ENCODE results near the gene DARS1.

The DARS1 gene

DNA sequence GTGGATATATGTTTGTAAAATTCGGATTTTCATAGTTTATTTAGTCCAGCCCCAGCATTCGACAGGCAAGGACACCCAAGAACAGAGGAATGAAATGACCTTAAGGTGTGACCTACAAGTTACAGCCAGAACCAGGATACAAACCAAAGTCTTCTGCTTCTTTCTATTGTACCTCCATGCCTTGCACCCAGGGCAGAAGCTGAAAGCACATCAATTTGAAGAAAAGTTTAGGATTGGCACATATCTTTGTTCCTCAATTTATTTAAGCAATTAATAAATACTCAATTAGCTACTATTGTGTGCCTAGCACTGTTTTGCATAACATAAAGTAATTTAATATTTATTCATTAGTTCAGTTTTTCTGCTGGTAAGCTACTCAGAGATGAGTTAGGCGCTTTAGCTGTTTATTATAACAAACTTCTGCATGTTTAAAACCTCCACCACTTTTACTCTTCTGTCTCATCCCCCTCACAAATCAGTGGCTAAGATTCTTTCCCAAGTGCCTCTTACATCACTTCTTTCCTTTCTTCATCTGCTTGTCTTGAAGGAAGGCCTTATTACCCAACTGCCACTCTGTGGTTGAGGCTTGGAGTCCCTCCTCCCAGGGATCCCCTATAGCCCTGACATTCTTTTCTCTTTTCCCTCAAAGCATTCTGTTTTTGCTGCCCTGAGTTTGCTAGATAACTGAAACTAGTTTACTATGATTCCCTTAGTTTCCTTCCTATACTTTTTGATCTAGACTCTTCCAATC lies 37.1 kb upstream of the DARS1 start:
- no peak overlapping the region for H3K4me3 ChIP-seq (ENCODE audit: low read length)
- TF ChIP-seq ZNF274 (IDR thresholded peaks at IDR 0.05; ENCODE audit: low read depth, low read length), result no peak

DNA sequence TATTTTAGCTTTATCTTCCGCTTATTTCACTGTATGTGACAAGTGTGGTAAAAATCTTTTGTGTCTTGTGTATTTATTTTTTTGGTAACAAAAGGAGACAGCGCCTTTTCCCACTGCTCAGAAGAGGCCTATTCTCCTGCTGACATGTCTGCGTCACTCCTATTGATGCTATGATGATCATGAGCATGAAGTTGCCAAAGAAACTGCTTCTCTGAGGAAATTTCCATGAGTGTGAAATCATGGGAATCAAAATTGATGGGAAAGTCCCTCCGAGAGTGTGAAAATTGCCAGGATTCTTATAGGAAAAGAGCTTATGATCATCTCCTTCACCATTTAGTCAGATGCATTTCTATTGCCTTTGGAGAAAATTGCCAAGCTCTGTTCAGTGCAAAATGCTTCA lies 36.5 kb upstream of the DARS1 start:
- TF ChIP-seq ZNF274 (IDR thresholded peaks at IDR 0.05; ENCODE audit: low read depth, low read length), result no peak
- H3K4me3 ChIP-seq (ENCODE audit: low read length), result no peak overlapping the region

DNA sequence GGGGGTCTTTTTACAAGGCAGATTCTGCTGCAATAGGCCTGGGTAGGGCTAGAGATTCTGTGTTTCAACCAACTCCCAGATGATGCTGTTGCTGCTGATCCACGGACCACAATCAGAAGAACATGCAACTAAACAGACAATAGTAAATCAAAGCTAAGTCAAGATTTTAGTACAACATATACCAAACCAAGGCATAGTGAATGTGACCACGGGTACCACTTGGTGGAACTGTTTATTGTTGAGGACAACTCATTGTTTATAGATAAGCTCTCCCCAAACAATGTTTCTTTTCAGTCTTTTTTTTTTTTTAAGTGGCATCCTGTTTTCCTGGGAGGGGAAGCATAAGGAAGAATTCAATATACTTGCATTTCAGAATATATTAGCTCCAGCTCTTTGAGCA lies 36.0 kb upstream of the DARS1 start:
- TF ChIP-seq ZNF274 (IDR thresholded peaks at IDR 0.05; ENCODE audit: low read depth, low read length), result no peak

DNA sequence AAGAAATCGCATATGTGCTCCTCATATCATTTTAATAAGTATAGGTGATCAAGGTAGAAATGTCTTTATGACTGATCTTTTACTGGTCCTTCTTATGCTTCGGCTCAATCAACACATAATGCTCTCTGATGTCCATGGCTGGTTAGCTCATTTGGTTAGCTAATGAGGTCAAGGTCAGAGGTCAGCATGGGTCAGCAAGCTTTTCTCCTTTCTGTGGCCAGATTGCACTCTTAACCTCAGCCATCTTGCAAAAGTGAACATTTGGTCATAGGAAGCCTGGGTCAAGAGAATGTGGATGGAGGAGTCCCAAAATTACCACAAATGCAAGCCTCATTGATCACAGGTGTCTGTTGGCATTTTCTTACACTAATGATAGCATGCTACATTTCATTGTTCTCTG lies 35.4 kb upstream of the DARS1 start:
- TF ChIP-seq ZNF274 (IDR thresholded peaks at IDR 0.05; ENCODE audit: low read depth, low read length), result no peak
- H3K4me3 ChIP-seq (ENCODE audit: low read length), result no peak overlapping the region

More for the DNA sequence above, 36.0 kb upstream of the DARS1 start:
- no peak overlapping the region for H3K4me3 ChIP-seq (ENCODE audit: low read length)

DNA sequence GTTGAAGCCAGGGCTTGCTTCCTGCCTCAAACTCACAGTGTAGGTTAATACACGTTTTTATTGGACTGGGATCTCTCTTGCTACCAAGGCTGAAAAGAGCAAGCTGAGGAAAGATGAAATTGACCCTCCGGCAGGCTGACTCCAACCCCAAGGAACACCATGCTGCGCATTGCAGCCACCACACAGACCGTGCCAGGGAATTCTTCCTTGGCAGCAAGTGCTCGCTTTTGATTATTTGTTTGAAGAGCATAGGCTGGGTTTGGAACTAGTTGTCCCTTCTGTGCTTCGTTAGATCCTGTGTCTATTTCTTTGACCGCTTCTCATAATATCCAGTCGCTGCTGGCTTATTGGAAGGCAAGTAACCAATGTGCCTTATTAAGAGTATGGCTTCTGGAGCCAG lies 34.4 kb upstream of the DARS1 start:
- no peak for TF ChIP-seq ZNF274 (IDR thresholded peaks at IDR 0.05; ENCODE audit: low read depth, low read length)
- no peak overlapping the region for H3K4me3 ChIP-seq (ENCODE audit: low read length)

DNA sequence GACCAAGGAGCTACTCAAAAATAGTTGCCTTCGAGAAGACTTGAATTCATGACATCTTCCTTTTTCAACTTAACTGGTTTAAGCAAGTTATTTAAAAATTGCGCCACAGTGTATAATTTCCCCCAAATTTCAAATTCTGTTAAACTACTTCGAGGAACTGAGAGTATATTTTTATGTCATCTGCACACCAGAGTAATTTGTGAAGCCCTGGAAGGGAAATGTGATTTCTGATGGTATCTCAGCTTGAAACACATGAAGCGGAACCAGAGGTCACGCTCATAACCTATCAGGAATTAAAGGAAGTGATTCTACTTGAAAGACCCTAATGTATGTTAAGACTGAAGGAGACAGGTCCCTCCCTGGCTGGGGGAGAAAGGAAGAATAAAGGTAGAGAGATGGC lies 33.9 kb upstream of the DARS1 start:
- no peak overlapping the region for H3K4me3 ChIP-seq (ENCODE audit: low read length)

DNA sequence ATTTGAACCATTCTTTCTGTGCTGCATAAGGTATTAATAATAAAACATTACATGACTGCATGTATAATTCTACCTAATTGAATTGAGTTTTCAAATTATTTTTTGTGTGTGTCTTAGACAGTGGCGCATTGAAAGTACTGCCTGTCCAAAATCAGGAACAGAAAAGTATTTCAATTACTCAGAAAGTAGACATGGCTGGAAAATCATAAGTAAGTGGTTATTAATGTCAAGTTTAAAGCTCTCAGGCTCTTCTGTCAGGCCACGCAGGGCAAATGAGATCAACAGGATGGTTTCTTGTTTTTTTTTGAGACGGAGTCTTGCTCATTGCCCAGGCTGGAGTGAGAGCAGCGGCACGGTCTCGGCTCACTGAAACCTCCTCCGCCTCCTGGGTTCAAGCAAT lies 32.4 kb upstream of the DARS1 start:
- TF ChIP-seq ZNF274 (IDR thresholded peaks at IDR 0.05; ENCODE audit: low read depth, low read length), result no peak
- no peak overlapping the region for H3K4me3 ChIP-seq (ENCODE audit: low read length)

More for the DNA sequence above, 33.9 kb upstream of the DARS1 start:
- TF ChIP-seq ZNF274 (IDR thresholded peaks at IDR 0.05; ENCODE audit: low read depth, low read length), result no peak

DNA sequence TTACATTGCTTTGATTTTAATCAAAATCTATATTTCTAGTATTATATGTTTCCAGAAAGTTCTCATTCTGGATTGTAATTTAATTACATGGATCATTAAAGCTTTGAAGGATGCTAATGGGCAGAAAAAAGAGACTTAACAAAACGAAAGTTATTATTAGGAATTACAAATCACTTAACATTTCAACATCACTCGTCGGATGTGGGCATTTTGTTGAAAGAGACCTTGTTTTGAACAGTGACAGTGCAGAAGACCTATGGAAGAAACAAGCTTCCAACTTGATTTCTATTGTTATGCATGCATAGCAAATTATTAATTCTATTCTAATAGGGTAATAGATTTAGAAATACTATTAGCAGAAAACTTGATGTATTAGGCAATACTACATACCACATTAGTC lies 31.4 kb upstream of the DARS1 start:
- H3K4me3 ChIP-seq (ENCODE audit: low read length), result no peak overlapping the region
- TF ChIP-seq ZNF274 (IDR thresholded peaks at IDR 0.05; ENCODE audit: low read depth, low read length), result no peak

DNA sequence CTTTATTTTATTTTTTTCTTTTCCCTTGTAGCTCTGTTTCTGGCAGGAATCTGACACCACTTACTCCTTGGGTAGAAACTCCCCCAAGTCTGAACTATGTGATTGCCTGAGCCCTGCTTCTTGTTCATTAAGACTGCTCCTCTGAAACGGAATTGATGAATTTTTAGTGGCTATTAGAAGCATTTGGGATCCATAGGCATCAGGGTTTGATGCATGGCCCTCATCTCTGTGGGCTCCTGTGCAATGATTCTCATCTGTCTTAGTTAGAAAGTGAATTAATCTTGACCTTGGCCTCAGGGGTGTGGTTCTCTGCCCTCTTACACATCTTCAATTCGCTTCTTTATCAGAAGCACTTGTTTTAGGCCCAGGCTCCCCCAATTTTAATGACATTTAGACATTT lies 31.0 kb upstream of the DARS1 start:
- no peak for TF ChIP-seq ZNF274 (IDR thresholded peaks at IDR 0.05; ENCODE audit: low read depth, low read length)
- no peak overlapping the region for H3K4me3 ChIP-seq (ENCODE audit: low read length)

DNA sequence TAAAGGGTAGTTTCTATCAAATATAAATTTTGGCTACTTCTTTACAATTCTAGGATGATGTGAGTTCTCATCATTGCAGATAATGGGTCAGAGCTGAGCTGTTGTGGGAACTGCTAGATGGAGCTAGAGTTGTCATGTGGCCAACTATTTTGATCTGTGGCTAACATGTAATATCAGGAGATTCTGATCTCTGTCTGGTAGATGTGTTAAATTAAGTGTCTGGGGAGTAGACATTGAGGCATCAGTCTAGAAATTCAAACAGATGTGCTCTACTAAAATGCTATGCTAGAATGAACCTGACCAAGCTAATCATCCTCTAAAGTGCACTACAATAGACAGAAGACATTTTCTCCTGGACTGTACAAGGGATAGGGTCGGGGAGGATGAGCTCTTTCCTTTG lies 30.3 kb upstream of the DARS1 start:
- no peak overlapping the region for H3K4me3 ChIP-seq (ENCODE audit: low read length)
- TF ChIP-seq ZNF274 (IDR thresholded peaks at IDR 0.05; ENCODE audit: low read depth, low read length), result no peak; the same call in 1 of the 2 replicates

DNA sequence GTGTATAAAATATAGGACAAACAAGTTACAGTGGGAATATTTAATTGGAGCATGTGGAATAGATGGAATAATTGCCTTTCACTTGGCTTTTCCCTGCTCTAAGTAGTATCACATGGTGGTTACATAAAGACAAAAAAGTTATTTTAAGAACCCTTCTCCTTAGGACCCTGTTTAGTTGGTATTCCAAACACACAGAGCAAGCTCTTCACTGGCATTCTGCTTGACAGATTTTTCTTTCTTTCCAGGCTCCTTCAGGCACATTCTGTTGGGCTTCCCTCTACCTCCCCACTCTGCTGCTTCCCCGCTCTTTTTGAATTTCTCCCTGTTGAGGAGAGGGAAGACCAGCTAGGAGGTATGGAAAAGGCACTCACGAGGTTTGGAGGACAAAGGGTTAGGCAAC lies 29.0 kb upstream of the DARS1 start:
- H3K4me3 ChIP-seq (ENCODE audit: low read length), result no peak overlapping the region
- no peak for TF ChIP-seq ZNF274 (IDR thresholded peaks at IDR 0.05; ENCODE audit: low read depth, low read length)

DNA sequence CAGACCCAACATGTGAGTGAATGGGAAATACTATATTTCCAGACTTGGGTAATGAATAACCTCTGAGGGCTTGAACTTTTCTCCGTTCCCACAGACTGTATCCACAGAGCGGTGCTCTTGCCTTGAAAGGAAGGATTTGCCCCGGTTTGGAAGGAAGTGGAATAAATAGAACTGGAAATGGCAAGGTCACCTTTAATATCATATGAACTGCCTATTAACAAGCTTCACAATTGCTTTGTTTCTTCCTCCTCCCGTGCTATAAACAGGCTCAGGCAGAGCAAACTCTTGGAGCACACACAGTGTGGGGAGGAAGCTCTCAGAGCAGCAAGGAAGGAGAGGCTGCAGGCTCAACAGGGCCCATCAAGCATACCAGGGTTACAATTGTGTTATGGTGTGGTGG lies 28.5 kb upstream of the DARS1 start:
- TF ChIP-seq ZNF274 (IDR thresholded peaks at IDR 0.05; ENCODE audit: low read depth, low read length), result no peak
- no peak overlapping the region for H3K4me3 ChIP-seq (ENCODE audit: low read length)

DNA sequence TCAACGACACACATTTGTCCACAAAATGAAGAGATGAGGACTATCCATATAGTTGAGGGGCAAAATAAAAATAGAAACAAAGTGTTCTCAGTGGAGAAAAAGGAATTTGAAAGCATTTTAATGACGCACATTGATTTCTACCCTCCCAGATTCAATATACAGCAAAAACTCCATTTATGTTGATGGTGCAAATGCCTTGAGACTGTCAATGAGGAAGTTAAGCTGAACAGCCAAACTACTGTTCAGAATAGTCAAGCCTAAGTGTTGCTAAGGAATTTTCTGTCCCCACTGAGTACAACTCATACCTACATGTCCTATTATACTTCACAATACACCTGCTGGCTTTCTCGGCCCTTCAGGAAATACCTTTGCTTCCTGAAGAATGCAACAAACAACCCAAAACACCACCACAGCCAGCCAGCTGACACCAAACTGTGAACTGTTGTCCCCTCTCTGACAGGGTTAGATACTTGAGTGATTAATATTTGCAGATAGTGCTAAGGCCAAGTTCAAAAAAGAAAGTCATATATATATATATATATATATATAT lies 27.8 kb upstream of the DARS1 start:
- no peak overlapping the region for H3K4me3 ChIP-seq (ENCODE audit: low read length)
- TF ChIP-seq ZNF274 (IDR thresholded peaks at IDR 0.05; ENCODE audit: low read depth, low read length), result no peak

DNA sequence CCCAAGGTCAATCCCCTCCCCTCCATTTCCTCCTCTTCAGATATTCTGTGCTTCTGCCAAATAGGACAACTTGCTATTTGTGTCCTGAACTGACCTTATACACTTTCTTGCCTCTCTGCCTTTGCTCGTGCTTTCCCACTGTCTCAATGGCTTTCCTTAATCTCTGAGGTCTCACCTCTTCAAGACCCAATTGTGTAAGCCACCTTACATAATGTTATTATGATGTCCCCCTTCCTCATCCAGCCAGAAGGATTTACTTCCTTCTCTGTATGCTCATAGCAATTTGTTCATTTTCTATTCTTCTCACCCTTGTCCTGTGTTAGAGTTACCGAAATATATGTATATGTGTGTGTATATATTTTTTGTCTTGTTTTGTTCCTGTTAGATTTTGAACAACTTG lies 26.9 kb upstream of the DARS1 start:
- TF ChIP-seq ZNF274 (IDR thresholded peaks at IDR 0.05; ENCODE audit: low read depth, low read length), result no peak
- H3K4me3 ChIP-seq (ENCODE audit: low read length), result no peak overlapping the region

DNA sequence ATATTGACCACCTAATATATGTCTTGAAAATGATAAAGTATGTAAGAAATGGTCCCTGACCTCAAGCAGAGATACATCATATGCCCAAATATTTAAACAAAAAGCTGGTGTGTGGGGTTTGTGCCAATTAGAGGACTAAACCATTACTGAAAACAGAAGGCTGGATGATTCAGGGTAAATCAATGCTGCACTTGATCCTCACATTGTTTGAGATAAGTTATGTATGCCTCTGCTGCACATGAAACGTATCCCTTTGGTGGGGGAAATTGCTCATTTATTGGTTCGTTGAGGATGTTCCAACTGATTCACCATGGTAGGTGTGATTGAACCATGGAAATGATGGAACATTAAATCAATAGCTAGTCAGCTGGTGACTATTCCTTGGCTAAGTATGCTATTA lies 24.7 kb upstream of the DARS1 start:
- H3K4me3 ChIP-seq (ENCODE audit: low read length), result no peak overlapping the region
- TF ChIP-seq ZNF274 (IDR thresholded peaks at IDR 0.05; ENCODE audit: low read depth, low read length), result no peak

Measured in GM08714 (cell line).